Measurements from ENCODE around the gene CPAMD8.

DNA sequence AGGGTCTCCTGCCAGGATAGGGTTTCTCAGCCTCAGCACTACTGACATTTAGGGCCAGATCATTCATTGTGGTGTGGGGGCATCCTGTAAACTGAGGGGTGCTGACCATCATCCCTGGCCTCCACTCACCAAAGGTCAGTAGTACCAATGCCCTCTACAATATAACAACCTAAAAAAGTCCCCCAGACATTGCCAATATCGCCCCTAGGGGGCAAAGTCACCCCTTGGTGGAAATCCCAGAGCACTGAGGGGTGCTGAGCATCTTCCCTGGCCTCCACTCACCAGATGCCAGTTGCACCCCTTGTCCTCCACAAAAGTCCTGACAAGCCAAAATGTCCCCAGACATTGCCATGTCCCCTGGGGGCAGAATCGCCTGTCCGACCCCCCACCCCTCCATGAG lies 21.6 kb downstream of the CPAMD8 start:
- TF ChIP-seq, protein P1, sequence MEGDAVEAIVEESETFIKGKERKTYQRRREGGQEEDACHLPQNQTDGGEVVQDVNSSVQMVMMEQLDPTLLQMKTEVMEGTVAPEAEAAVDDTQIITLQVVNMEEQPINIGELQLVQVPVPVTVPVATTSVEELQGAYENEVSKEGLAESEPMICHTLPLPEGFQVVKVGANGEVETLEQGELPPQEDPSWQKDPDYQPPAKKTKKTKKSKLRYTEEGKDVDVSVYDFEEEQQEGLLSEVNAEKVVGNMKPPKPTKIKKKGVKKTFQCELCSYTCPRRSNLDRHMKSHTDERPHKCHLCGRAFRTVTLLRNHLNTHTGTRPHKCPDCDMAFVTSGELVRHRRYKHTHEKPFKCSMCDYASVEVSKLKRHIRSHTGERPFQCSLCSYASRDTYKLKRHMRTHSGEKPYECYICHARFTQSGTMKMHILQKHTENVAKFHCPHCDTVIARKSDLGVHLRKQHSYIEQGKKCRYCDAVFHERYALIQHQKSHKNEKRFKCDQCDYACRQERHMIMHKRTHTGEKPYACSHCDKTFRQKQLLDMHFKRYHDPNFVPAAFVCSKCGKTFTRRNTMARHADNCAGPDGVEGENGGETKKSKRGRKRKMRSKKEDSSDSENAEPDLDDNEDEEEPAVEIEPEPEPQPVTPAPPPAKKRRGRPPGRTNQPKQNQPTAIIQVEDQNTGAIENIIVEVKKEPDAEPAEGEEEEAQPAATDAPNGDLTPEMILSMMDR (IDR thresholded peaks at IDR 0.05): no peak
- TF ChIP-seq EZH2 (IDR thresholded peaks at IDR 0.05; ENCODE audit: borderline replicate concordance, insufficient read depth, low read depth, low read length, poor library complexity, severe bottlenecking): no peak
